Testis (tissue), 2 donors: ENCODE results near the gene IL1RAPL1.

Experiments
- POLR2A ChIP-seq: fragments of 450-650 bp; IDR thresholded peaks from one replicate; pipeline ENCODE4 v1.6.1; 2017; ENCODE audit warnings: antibody characterized with exemption, mild to moderate bottlenecking, moderate library complexity
- TF ChIP-seq, protein P1 (sequence below), 3 experiments: fragments of 450-650 bp in 2 of 3; fragments of 200-600 bp in 1 of 3; sonication (generic) in 1 of 3; IDR thresholded peaks; one replicate each; pipeline ENCODE4 v1.5.1; 2016 to 2019; ENCODE audit warnings: antibody characterized with exemption in 3 of 3, mild to moderate bottlenecking in 2 of 3, moderate library complexity in 1 of 3

- TF ChIP-seq, protein P1, sequence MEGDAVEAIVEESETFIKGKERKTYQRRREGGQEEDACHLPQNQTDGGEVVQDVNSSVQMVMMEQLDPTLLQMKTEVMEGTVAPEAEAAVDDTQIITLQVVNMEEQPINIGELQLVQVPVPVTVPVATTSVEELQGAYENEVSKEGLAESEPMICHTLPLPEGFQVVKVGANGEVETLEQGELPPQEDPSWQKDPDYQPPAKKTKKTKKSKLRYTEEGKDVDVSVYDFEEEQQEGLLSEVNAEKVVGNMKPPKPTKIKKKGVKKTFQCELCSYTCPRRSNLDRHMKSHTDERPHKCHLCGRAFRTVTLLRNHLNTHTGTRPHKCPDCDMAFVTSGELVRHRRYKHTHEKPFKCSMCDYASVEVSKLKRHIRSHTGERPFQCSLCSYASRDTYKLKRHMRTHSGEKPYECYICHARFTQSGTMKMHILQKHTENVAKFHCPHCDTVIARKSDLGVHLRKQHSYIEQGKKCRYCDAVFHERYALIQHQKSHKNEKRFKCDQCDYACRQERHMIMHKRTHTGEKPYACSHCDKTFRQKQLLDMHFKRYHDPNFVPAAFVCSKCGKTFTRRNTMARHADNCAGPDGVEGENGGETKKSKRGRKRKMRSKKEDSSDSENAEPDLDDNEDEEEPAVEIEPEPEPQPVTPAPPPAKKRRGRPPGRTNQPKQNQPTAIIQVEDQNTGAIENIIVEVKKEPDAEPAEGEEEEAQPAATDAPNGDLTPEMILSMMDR (IDR thresholded peaks at IDR 0.05): no peak
- no peak for TF ChIP-seq POLR2A
Measured at GRCh38 chrX:29471829-29472228, 884.6 kb downstream of the IL1RAPL1 start.
